ENCODE data around the gene WRAP73. TPM values are rescaled to one million over a fixed set of nuclear protein-coding genes. Genes with fewer than 3 reads are reported as not detected.

Gene WRAP73, protein sequence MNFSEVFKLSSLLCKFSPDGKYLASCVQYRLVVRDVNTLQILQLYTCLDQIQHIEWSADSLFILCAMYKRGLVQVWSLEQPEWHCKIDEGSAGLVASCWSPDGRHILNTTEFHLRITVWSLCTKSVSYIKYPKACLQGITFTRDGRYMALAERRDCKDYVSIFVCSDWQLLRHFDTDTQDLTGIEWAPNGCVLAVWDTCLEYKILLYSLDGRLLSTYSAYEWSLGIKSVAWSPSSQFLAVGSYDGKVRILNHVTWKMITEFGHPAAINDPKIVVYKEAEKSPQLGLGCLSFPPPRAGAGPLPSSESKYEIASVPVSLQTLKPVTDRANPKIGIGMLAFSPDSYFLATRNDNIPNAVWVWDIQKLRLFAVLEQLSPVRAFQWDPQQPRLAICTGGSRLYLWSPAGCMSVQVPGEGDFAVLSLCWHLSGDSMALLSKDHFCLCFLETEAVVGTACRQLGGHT
- 14.9 and 25.6 TPM in 2 replicates for total RNA-seq

DNA sequence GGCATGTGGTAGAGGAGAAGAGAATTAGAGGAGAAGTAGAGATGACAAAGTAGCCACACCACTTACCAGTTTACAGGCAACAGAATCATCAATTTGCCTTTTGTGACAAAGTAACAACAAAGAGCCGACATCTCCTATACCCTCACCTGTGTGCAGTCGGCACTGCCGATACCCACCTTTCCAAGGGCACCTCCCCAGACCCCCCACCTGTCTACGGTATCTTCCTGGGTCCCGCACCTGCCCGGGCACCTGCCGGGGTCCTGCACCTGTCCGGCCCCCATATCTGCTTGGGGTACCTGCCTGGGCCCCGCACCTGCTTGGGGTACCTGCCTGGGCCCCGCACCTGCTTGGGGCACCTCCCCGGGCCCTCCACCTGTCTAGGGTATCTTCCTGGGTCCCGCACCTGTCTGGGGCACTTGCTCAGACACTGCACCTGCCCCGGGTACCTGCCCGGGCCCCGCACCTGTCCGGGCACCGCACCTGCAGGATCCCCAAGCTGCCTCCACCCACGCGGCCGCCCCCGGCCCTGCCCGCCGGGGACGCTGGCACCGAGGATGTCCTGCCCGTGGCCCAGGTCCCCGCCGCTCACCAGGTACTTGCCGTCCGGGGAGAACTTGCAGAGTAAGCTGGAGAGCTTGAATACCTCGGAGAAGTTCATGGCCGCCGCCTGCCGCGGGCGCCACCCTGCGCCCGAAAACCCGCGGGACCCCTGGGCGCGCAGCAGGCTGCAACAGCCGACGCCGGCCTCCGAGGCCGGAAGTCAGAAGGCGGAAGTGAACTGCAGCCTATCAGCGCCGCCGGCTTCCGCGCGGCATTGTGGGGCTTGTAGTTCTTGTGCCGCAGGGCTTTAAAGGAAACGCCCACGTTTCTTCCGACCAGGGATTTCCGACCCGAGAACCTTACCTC lies at the start of gene WRAP73:
TSS of gene WRAP73 (minus strand) at position 762 of the 906 bp plus-strand sequence. CDS start at position 658, 104 bp downstream.

DNA sequence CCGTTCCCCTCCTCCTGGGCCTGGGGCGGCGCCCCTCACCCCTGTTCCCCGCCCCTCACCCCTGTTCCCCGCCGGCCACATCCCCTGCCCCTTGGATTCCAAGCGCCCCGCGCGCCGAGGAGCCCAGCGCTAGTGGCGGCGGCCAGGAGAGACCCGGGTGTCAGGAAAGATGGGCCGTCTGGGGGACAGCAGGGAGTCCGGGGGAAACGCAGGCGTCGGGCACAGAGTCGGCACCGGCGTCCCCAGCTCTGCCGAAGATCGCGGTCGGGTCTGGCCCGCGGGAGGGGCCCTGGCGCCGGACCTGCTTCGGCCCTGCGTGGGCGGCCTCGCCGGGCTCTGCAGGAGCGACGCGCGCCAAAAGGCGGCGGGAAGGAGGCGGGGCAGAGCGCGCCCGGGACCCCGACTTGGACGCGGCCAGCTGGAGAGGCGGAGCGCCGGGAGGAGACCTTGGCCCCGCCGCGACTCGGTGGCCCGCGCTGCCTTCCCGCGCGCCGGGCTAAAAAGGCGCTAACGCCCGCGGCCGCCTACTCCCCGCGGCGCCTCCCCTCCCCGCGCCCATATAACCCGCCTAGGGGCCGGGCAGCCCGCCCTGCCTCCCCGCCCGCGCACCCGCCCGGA lies 2.1 kb upstream of the WRAP73 start, which contains the start of gene TP73:
TSS of gene TP73 (plus strand) at position 587 of the 618 bp plus-strand sequence. CDS start 29,850 bp downstream, outside the sequence.

DNA sequence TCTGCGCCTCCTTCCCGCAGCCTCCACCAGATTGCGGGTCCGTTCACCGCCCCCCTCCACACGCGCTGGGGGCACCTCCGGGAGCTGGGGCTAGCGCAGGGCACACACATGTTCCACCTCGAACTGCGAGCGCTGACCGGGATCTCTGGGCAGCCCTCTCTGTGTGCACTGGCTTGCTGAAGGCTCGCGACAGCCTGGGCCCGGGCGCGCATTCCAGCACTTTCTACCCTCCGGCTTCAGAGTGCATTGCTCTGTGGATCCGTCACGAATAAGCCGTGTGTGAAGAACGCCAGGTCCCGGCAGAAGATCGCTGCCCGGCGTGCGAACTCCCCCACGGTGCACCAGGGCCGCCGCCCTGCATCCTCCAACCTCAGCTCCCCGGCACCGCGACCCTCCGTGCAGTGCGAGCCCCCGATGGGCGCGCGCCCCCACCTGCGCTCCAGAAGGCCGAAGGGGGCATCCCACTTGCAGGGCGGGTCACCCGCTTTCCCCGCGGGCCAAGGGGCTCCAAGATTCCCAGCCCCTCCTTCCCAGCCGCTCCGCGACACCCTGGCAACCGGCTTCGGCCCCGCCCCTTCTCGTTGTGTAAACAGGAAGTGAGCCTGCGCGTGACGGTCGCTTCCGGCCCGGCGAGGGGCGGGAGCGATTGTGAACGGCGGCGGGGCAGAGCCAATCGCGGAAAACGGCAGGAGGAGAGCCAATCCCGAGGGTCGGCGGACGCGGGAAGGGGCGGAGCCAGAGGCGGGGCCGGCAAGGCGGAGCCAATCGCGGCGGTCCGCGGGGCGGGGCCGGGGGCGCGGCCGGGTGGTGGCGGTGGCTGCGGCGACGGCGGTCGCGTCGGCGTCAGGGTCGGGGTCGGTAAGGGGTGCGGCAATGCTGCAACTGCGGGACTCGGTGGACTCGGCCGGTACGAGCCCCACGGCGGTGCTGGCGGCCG lies 25.4 kb downstream of the WRAP73 start, which contains the start of gene TPRG1L:
TSS of gene TPRG1L (plus strand) at position 816 of the 937 bp plus-strand sequence. CDS start at position 874, 58 bp downstream.

DNA sequence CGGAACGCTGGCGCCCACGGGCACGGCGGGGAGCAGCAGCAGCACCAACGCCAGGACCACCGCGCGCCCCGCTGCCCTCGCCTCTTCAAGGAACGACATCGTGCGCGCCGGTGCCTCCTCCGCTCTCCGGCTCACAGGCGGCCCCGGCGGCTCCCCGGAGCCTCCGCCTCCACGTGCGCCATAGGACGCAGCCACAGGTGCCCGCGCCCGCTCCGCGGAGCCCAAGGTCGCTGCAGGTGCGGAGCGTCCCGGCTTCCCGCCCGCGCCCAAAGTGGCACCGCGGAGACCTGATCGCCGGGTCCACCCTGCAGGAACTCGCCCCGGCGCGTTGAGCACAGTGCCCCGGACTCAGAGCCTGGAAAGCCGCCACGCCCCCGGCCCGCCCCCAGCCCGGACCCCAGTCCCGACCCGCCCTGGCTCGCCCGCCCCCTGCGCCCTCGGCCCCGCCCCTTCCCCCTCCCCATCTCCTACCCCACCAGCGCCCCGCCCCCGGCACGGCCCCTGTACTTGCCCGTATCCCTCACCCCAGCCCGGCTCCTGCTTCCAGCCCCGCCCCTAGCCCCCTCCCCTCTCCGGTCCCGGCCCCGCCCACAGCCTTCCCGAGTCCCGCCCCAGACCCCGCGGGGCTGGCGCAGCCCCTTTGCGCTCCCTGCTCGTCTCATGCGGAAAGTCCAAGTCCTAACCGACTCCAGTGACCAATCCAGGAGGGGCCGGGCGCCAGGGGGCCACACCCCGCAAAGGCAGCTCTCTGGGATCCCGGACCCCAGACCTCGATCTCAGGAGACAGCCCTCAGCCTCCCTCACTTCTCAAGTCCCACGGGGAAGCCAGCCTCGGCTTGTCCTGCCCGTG lies 38.5 kb downstream of the WRAP73 start, which contains the start of gene MEGF6:
TSS of gene MEGF6 (minus strand) at position 339 of the 850 bp plus-strand sequence. CDS start at position 99, 240 bp downstream.

Other genes with a start within 250 kb of the WRAP73 start
- gene ARHGEF16, start 195.4 kb downstream of the WRAP73 start, total RNA-seq, result 0.81 and 0.94 TPM in 2 replicates
- 30.8 and 274 TPM in 2 replicates for gene MEGF6, start 38.6 kb downstream of the WRAP73 start, total RNA-seq
- gene TPRG1L, start 25.1 kb downstream of the WRAP73 start, total RNA-seq, result 28.2 and 37.4 TPM in 2 replicates
- under 0.01 and 0.13 TPM in 2 replicates for gene TP73, start 2.4 kb upstream of the WRAP73 start, total RNA-seq
- not detected in 2 replicates for gene CCDC27, start 102.3 kb upstream of the WRAP73 start, total RNA-seq
- 0.44 and 0.49 TPM in 2 replicates for gene SMIM1, start 122.6 kb upstream of the WRAP73 start, total RNA-seq
- gene LRRC47, start 146.4 kb upstream of the WRAP73 start, total RNA-seq, result 22.7 and 28.8 TPM in 2 replicates
- 18.3 and 35.9 TPM in 2 replicates for gene CEP104, start 207.1 kb upstream of the WRAP73 start, total RNA-seq
- 6.5 and 9.4 TPM in 2 replicates for gene DFFB, start 207.4 kb upstream of the WRAP73 start, total RNA-seq

All from bladder microvascular endothelial cell (primary cell).